Measurements from ENCODE around the gene SUSD1.

The SUSD1 gene

DNA sequence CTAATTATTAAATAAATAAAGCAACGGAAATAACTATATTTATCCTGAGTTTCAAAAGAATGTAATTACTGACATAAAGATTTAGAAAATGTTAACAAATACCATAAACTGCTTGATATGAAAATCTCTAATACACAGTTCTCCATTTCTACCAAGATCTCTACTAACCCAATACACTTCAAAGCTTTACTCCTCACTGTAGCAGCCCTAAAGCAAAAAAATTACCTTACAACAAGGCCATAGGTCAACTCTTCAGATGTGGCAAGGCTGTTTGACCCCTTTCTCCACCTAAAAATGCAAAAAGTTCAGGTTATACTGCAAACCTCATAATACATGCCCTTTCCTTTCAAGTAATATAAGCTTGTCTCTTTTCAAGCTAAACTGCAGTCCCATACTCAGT is 181.8 kb downstream of the SUSD1 start:
- TF ChIP-seq FOXP2 (optimal IDR thresholded peaks at IDR 0.05; ENCODE audit: borderline replicate concordance, extremely low read depth, extremely low read length, insufficient read depth) (no peak), REST (IDR thresholded peaks at IDR 0.05; ENCODE audit: insufficient read depth in 1 of 2, low read depth in 2 of 2, low read length in 2 of 2) (no peak), SIN3A (IDR thresholded peaks at IDR 0.05; ENCODE audit: borderline replicate concordance, insufficient read depth, low read length) (no peak), POLR2AphosphoS5 (IDR thresholded peaks at IDR 0.05; ENCODE audit: low read depth, low read length) (no peak)

DNA sequence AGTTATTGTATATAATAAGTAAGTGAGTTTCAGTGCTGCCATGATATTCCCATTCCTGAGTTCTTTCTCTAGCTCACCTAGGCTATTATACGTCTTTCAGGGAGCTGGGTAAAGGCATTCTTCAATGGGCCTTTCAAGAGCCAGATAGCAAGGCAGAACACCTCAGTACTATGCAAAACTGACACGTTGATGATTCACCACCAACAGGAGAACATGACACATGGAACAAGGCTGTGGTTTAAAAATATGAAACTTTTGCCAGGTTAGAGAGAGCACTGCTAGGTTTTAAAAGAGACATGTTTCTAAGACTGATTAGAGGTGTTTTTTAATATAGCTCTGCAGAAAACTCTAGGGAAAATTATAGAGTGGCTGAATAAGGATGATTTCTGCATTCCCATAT is 182.6 kb downstream of the SUSD1 start:
- no peak for TF ChIP-seq FOXP2 (optimal IDR thresholded peaks at IDR 0.05; ENCODE audit: borderline replicate concordance, extremely low read depth, extremely low read length, insufficient read depth)
- TF ChIP-seq TAF1 (IDR thresholded peaks at IDR 0.05; ENCODE audit: borderline replicate concordance, insufficient read depth, low read length), result no peak
- TF ChIP-seq POLR2AphosphoS5 (IDR thresholded peaks at IDR 0.05; ENCODE audit: low read depth, low read length), result no peak
- no peak for TF ChIP-seq REST (IDR thresholded peaks at IDR 0.05; ENCODE audit: insufficient read depth in 1 of 2, low read depth in 2 of 2, low read length in 2 of 2)
- no peak for TF ChIP-seq SIN3A (IDR thresholded peaks at IDR 0.05; ENCODE audit: borderline replicate concordance, insufficient read depth, low read length)

DNA sequence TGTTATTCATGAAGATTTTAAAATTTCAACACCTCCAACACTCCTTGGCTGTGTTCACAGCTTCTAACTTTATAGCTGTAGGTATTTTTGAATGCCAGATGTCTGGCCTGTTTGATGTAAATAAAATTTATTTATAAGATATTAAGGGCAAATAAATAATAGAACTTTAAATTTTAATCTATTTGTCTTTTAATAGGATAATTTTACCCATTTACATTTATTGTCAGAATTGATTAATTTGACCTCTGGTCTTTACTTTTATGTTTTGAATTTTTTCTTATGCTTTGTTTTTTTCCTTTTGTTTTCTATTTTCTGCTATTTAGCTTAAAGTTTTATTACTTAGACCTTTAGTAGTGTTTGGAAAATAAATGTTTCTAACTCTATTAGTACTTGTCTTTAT is 183.9 kb downstream of the SUSD1 start:
- TF ChIP-seq TAF1 (IDR thresholded peaks at IDR 0.05; ENCODE audit: borderline replicate concordance, insufficient read depth, low read length) (no peak), POLR2AphosphoS5 (IDR thresholded peaks at IDR 0.05; ENCODE audit: low read depth, low read length) (no peak), REST (IDR thresholded peaks at IDR 0.05; ENCODE audit: insufficient read depth in 1 of 2, low read depth in 2 of 2, low read length in 2 of 2) (no peak), SIN3A (IDR thresholded peaks at IDR 0.05; ENCODE audit: borderline replicate concordance, insufficient read depth, low read length) (no peak), FOXP2 (optimal IDR thresholded peaks at IDR 0.05; ENCODE audit: borderline replicate concordance, extremely low read depth, extremely low read length, insufficient read depth) (no peak)

Data from PFSK-1 (cell line).